HepG2 (cell line): ENCODE results near the gene NDRG3. TPM values are rescaled to one million over a fixed set of nuclear protein-coding genes. Genes with fewer than 3 reads are reported as not detected.

Source experiments
- ATAC-seq: fragments of 200-7000 bp; cut with Tn5 transposase; 3 replicates; pipeline ENCODE4 v1.9.1; 2020; ENCODE audit warnings: mild to moderate bottlenecking, moderate library complexity
- BruUV-seq: library from RNA; stranded (reverse); fragments of 400-500 nt; replicated peaks from 2 replicates; lab custom pipeline; 2021; lab: Mats Ljungman, UMichigan
- CTCF ChIA-PET: fragments of 300-600 bp; formaldehyde crosslinking; extraction: SDS; loops from one replicate; lab custom pipeline; 2021; ENCODE audit warnings: low total read pairs, inconsistent platforms, low intra/inter-chr PET ratio; lab: Yijun Ruan, JAX
- POLR2A ChIA-PET: fragments of 350-600 bp; sonication (Branson Sonifier 250); formaldehyde crosslinking; loops from one replicate; lab custom pipeline; 2020; ENCODE audit warnings: antibody characterized with exemption, inconsistent platforms; lab: Yijun Ruan, JAX
- DNase-seq: peaks from one replicate; pipeline ENCODE4 v3.0.0-alpha.2; 2015; ENCODE audit warnings: low spot score
- FAIRE-seq: peaks from 3 replicates; lab custom pipeline; 2011; peaks lifted over from hg19 to GRCh38; lab: Jason Lieb, UNC
- H2AFZ ChIP-seq: one replicate; pipeline ENCODE4 v1.6.1; 2011; ENCODE audit warnings: low read length, inconsistent platforms
- H3K27ac ChIP-seq: fragments of 300-600 bp; 3 replicates; pipeline ENCODE4 v1.8.0; 2011; ENCODE audit warnings: mixed run types, mild to moderate bottlenecking, mixed read lengths, low read length, inconsistent platforms; ENCODE audit not compliant: insufficient read depth; ENCODE audit errors: extremely low read length
- H3K27me3 ChIP-seq, 2 experiments: fragments of 200-600 bp in 1 of 2; 2 replicates in 1 of 2; 3 replicates in 1 of 2; pipeline versions ENCODE4 v1.6.0 to v1.8.0; 2011; ENCODE audit warnings: low read length in 2 of 2, mild to moderate bottlenecking in 2 of 2, moderate library complexity in 2 of 2, inconsistent platforms in 1 of 2; ENCODE audit not compliant: insufficient read depth in 2 of 2, control insufficient read depth in 1 of 2
- H3K36me3 ChIP-seq, 2 experiments: fragments of 200-600 bp in 1 of 2; replicated peaks in 1 of 2; 2 replicates in 1 of 2; 3 replicates in 1 of 2; pipeline versions ENCODE4 v1.5.1 to v1.8.0; 2011; ENCODE audit warnings: low read length in 2 of 2, inconsistent platforms in 1 of 2; ENCODE audit not compliant: insufficient read depth in 2 of 2, control insufficient read depth in 1 of 2
- H3K4me1 ChIP-seq: 2 replicates; pipeline ENCODE4 v1.5.1; 2012; ENCODE audit warnings: low read length, inconsistent platforms; ENCODE audit not compliant: insufficient read depth
- H3K4me2 ChIP-seq: 2 replicates; pipeline ENCODE4 v1.6.0; 2011; ENCODE audit warnings: low read depth, low read length, inconsistent platforms
- H3K4me3 ChIP-seq, 3 experiments: fragments of 200-600 bp in 1 of 3; sonication (generic), shearing (Covaris generic) in 1 of 3; replicated peaks in 1 of 3; 2 replicates each; pipeline ENCODE4 v1.5.1; 2011 to 2016; ENCODE audit warnings: low read length in 3 of 3, inconsistent platforms in 2 of 3, low read depth in 2 of 3, mild to moderate bottlenecking in 2 of 3, control low read depth in 1 of 3, mixed read lengths in 1 of 3; ENCODE audit not compliant: insufficient read depth in 1 of 3
- H3K79me2 ChIP-seq: one replicate; pipeline ENCODE4 v1.6.1; 2011; ENCODE audit warnings: low read length, inconsistent platforms; ENCODE audit not compliant: insufficient read depth
- H3K9ac ChIP-seq: 2 replicates; pipeline ENCODE4 v1.6.0; 2011; ENCODE audit warnings: mild to moderate bottlenecking, low read depth, low read length, inconsistent platforms; ENCODE audit not compliant: insufficient read depth
- H3K9me3 ChIP-seq: 2 replicates; pipeline ENCODE4 v1.5.1; 2012; ENCODE audit warnings: mild to moderate bottlenecking, low read length
- H4K20me1 ChIP-seq: 2 replicates; pipeline ENCODE4 v1.6.0; 2011; ENCODE audit warnings: inconsistent platforms, mild to moderate bottlenecking, low read length, moderate library complexity; ENCODE audit not compliant: insufficient read depth
- DZIP1 ChIP-seq: sonication (generic); formaldehyde crosslinking; IDR thresholded peaks from 2 replicates; pipeline ENCODE4 v1.5.0; 2020; ENCODE audit warnings: mild to moderate bottlenecking, missing genetic modification reagents
- FOXO4 ChIP-seq: sonication (generic); formaldehyde crosslinking; conservative IDR thresholded peaks from 2 replicates; pipeline ENCODE4 v1.8.1; 2023; ENCODE audit warnings: missing genetic modification reagents
- GPN1 ChIP-seq: sonication (generic); formaldehyde crosslinking; IDR thresholded peaks from 2 replicates; pipeline ENCODE4 v1.5.1; 2020; ENCODE audit warnings: missing genetic modification reagents, borderline replicate concordance
- THAP8 ChIP-seq: sonication (generic); formaldehyde crosslinking; IDR thresholded peaks from 2 replicates; pipeline ENCODE4 v1.5.1; 2020; ENCODE audit warnings: missing genetic modification reagents, mild to moderate bottlenecking, borderline replicate concordance
- ZBED4 ChIP-seq: sonication (generic); formaldehyde crosslinking; IDR thresholded peaks from 2 replicates; pipeline ENCODE4 v1.4.0; 2020; ENCODE audit warnings: missing genetic modification reagents, borderline replicate concordance
- ZFX ChIP-seq: sonication (generic); formaldehyde crosslinking; IDR thresholded peaks from 2 replicates; pipeline ENCODE4 v1.4.0; 2020; ENCODE audit warnings: mild to moderate bottlenecking, low read depth, missing genetic modification reagents, moderate library complexity
- ZNF296 ChIP-seq: sonication (generic); formaldehyde crosslinking; conservative IDR thresholded peaks from 2 replicates; pipeline ENCODE4 v1.5.0; 2020; ENCODE audit warnings: mild to moderate bottlenecking, missing genetic modification reagents
- ZNF362 ChIP-seq: sonication (generic); formaldehyde crosslinking; IDR thresholded peaks from 2 replicates; pipeline ENCODE4 v1.4.0; 2020; ENCODE audit warnings: missing genetic modification reagents, mild to moderate bottlenecking, borderline replicate concordance
- ZSCAN30 ChIP-seq: sonication (generic); formaldehyde crosslinking; IDR thresholded peaks from 2 replicates; pipeline ENCODE4 v1.5.0; 2020; ENCODE audit warnings: mild to moderate bottlenecking, missing genetic modification reagents
- WGBS: methylation state at CpG from one replicate; pipeline ENCODE4 v1.1.6; 2017; ENCODE audit warnings: low lambda C conversion rate; 5-methylcytosine and 5-hydroxymethylcytosine counted together
- in situ Hi-C: cut with HindIII; loops from 2 replicates; pipeline ENCODE4 v1.10.0; 2017; ENCODE audit warnings: low pct_unique_long_range_greater_than_20kb; ENCODE audit not compliant: extremely low pct_ligation_motif_present
- intact Hi-C: fragments of 100-400 bp; cut with micrococcal nuclease; formaldehyde crosslinking; loops from one replicate; pipeline ENCODE4 v1.10.0; 2022; ENCODE audit not compliant: unreplicated experiment
- polyA plus RNA-seq, 8 experiments: library from polyadenylated mRNA; depleted of rRNA in 3 of 8; stranded (reverse) in 7 of 8; unstranded in 1 of 8; fragments of >200 nt; fragmentation: Illumina TruSeq in 4 of 8; extraction: Trizol in 4 of 8; gene quantifications; 2 replicates each; pipeline versions ENCODE4 v1.2.1 to v1.2.3, GENCODE V29; 2011 to 2016; ENCODE audit warnings: low read depth in 4 of 8, missing spikeins in 1 of 8, mixed read lengths in 1 of 8; ENCODE audit not compliant: insufficient read depth in 1 of 8
- total RNA-seq, 5 experiments: library from RNA; depleted of rRNA; stranded (reverse); fragments of >200 nt; fragmentation: Illumina TruSeq; extraction: Trizol; gene quantifications; 2 replicates each; pipeline ENCODE4 v1.2.3, GENCODE V29; 2016; ENCODE audit warnings: low read depth in 1 of 5

NDRG3 gene
- total and polyA plus RNA-seq, 2 of the 13 experiments (the other 11 are each of a cell fraction or from before 2014, with no cell fraction given): 36.0 to 40.5 TPM

GRCh38 chr20:36784900-36785299 lies 39.0 kb upstream of the NDRG3 start (continued):
- TF ChIP-seq ZBED4 (CRISPR knock-in tag) (no peak), THAP8 (CRISPR knock-in tag) (no peak)

- intact Hi-C loops (no loop called here), in situ Hi-C loops (no loop called here)
- BruUV-seq: no TSS peak
- FAIRE-seq (no peak), DNase-seq (no peak), ATAC-seq (no peak)
- Histone ChIP-seq H4K20me1 (no peaks in the 10 kb centered on the region), H2AFZ (no peak overlapping the region), H3K4me1 (peaks cover 11% of the 10 kb centered on the region), H3K27me3 (no peaks in the 10 kb centered on the region), H3K9ac (no peak overlapping the region), H3K4me3 (no peak overlapping the region), H3K27ac (no peak overlapping the region), H3K79me2 (no peaks in the 10 kb centered on the region), H3K36me3 (peaks cover 15 to 33% of the 10 kb centered on the region in 2 experiments), H3K9me3 (no peaks in the 10 kb centered on the region), H3K4me2 (no peak overlapping the region)
- POLR2A ChIA-PET: interaction anchor here (1.0 kb wide), 1 partner anchor 11 kb away, joined by 4 read pairs; the partner anchor contains the start of gene DSN1
- CTCF ChIA-PET: no interaction called here
- 98% methylated on average over 7 of the region's 7 CpGs for WGBS
- TF ChIP-seq ZFX (CRISPR knock-in tag): no peak
- no peak for TF ChIP-seq ZNF362 (CRISPR knock-in tag)
- TF ChIP-seq ZSCAN30 (CRISPR knock-in tag): no peak
- no peak for TF ChIP-seq DZIP1
- TF ChIP-seq ZNF296 (CRISPR knock-in tag): no peak
- TF ChIP-seq FOXO4 (CRISPR knock-in tag): 0 out of 2 replicates have a peak, but pooled peaks have one; percentile 43
- TF ChIP-seq GPN1 (CRISPR knock-in tag): no peak
Observed at GRCh38 chr20:36784116-36784515, 38.2 kb upstream of the NDRG3 start.
